ENCODE data around the gene PLVAP.

DNA sequence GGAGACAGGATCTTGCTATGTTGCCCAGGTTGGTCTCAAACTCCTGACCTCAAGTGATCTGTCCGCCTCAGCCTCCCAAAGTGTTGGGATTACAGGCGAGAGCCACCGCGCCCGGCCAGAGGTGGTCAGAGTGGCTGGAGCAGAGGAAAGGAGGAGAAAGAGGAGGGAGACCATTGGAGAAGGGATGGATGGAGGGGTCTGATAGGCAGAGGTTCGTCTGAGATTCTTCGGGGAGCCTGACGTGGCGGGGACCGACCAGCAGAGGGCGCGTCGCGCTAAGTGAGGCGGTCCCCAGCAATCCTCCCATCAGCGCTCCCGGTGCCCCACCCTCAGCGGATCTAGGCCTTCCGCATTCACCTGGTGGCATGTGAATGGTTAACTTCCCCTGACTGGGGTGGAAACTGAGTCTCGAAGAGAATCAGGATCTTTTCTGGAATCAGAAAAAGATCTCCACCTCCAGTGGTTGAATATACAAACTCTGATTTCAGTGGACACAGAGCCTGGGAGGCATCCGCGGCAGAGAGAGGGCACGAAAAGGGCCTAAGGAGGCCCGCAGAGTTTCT lies 31.0 kb downstream of the PLVAP start:
- TF ChIP-seq HOXB5 (CRISPR knock-in tag; IDR thresholded peaks at IDR 0.05): no peak
- TF ChIP-seq EP300 (IDR thresholded peaks at IDR 0.05): no peak
- no peak for TF ChIP-seq RCOR1 (IDR thresholded peaks at IDR 0.05; ENCODE audit: low read depth, low read length)
- no peak for TF ChIP-seq RFX5 (IDR thresholded peaks at IDR 0.05)
- TF ChIP-seq POLR2A (IDR thresholded peaks at IDR 0.05; ENCODE audit: low read length): no peak
